Common myeloid progenitor, CD34-positive (primary cell): ENCODE results near the gene MICALL1.
A peak's percentile ranks its signal among the peaks of the same experiment; 100 is the strongest.

Source experiments
- CTCF ChIA-PET: fragments of 350-600 bp; sonication (Branson Sonifier 250); formaldehyde crosslinking; loops from one replicate; lab custom pipeline; 2021; ENCODE audit warnings: antibody characterized with exemption; lab: Charles Lee
- POLR2A ChIA-PET: fragments of 350-600 bp; sonication (Branson Sonifier 250); formaldehyde crosslinking; loops from one replicate; lab custom pipeline; 2021; ENCODE audit warnings: antibody characterized with exemption; lab: Charles Lee
- DNase-seq, 3 donors: peaks; one replicate each; pipeline versions ENCODE4 v3.0.0 to v3.0.0-alpha.2; 2013
- H3K27ac ChIP-seq, 2 experiments: 1 replicate in 1 of 2; 2 replicates in 1 of 2; pipeline ENCODE4 v1.7.0; 2013; ENCODE audit warnings: inconsistent platforms in 2 of 2, low read length in 2 of 2, mild to moderate bottlenecking in 2 of 2, low read depth in 1 of 2, moderate library complexity in 1 of 2; ENCODE audit not compliant: severe bottlenecking in 2 of 2, insufficient read depth in 1 of 2, poor library complexity in 1 of 2
- H3K27me3 ChIP-seq, 5 experiments: replicated peaks in 2 of 5; 1 replicate in 3 of 5; 2 replicates in 2 of 5; pipeline versions ENCODE4 v1.6.1 to v1.7.0; 2013; ENCODE audit warnings: low read length in 4 of 5, mild to moderate bottlenecking in 2 of 5, moderate library complexity in 2 of 5, inconsistent platforms in 1 of 5; ENCODE audit not compliant: insufficient read depth in 5 of 5, control insufficient read depth in 4 of 5
- H3K36me3 ChIP-seq, 4 experiments: 1 replicate in 2 of 4; 2 replicates in 2 of 4; pipeline versions ENCODE4 v1.6.1 to v1.7.0; 2013; ENCODE audit warnings: low read length in 3 of 4, control low read depth in 1 of 4, mild to moderate bottlenecking in 1 of 4; ENCODE audit not compliant: control insufficient read depth in 4 of 4, insufficient read depth in 4 of 4
- H3K4me1 ChIP-seq, 4 experiments: 1 replicate in 3 of 4; 2 replicates in 1 of 4; pipeline versions ENCODE4 v1.6.1 to v1.7.1; 2013; ENCODE audit warnings: low read length in 3 of 4, mild to moderate bottlenecking in 3 of 4, control low read depth in 1 of 4, inconsistent platforms in 1 of 4, moderate library complexity in 1 of 4; ENCODE audit not compliant: control insufficient read depth in 4 of 4, insufficient read depth in 4 of 4; ENCODE audit errors: control extremely low read depth in 1 of 4
- H3K4me3 ChIP-seq, 7 experiments: 1 replicate in 4 of 7; 2 replicates in 3 of 7; pipeline versions ENCODE4 v1.5.1 to v1.7.0; 2013; ENCODE audit warnings: mild to moderate bottlenecking in 7 of 7, low read length in 6 of 7, moderate library complexity in 6 of 7, inconsistent platforms in 2 of 7, low read depth in 2 of 7, control low read depth in 1 of 7; ENCODE audit not compliant: insufficient read depth in 4 of 7, control insufficient read depth in 1 of 7; ENCODE audit errors: extremely low read depth in 1 of 7
- H3K9me3 ChIP-seq, 5 experiments: 1 replicate in 4 of 5; 2 replicates in 1 of 5; pipeline versions ENCODE4 v1.6.1 to v1.7.1; 2013; ENCODE audit warnings: low read length in 4 of 5, mild to moderate bottlenecking in 2 of 5, inconsistent platforms in 1 of 5, low read depth in 1 of 5, moderate library complexity in 1 of 5; ENCODE audit not compliant: control insufficient read depth in 4 of 5, insufficient read depth in 2 of 5; ENCODE audit errors: control extremely low read depth in 1 of 5
- WGBS: methylation state at CpG from one replicate; pipeline ENCODE4 v1.1.5; 2013; ENCODE audit not compliant: insufficient coverage; 5-methylcytosine and 5-hydroxymethylcytosine counted together

MICALL1 gene

GRCh38 chr22:37982151-37982785 lies 76.2 kb downstream of the MICALL1 start:
- no peaks in the 10 kb centered on the region for H3K36me3 ChIP-seq
- DNase-seq = no peak
- WGBS = 97% methylated on average over 6 of the region's 8 CpGs
- ChIA-PET POLR2A (interaction anchor here (0.7 kb wide), 1 partner anchor 722 kb away, joined by 3 read pairs; no protein-coding TSS in a partner anchor), CTCF (interaction anchor here (1.4 kb wide), 1 partner anchor 17 kb away, joined by 4 read pairs; no protein-coding TSS in a partner anchor)
- no peak overlapping the region for H3K27ac ChIP-seq
- H3K4me1 ChIP-seq = peaks cover 0 to 15% (median 12%) of the 10 kb centered on the region in 4 experiments
- no peaks in the 10 kb centered on the region for H3K27me3 ChIP-seq
- H3K9me3 ChIP-seq = no peaks in the 10 kb centered on the region
- no peak overlapping the region for H3K4me3 ChIP-seq

GRCh38 chr22:37982938-37983859 lies 77.1 kb downstream of the MICALL1 start:
- Histone ChIP-seq H3K36me3 (peaks cover 0 to 2% (median 0%) of the 10 kb centered on the region in 4 experiments), H3K27me3 (no peaks in the 10 kb centered on the region), H3K4me3 (no peak overlapping the region), H3K9me3 (no peaks in the 10 kb centered on the region), H3K27ac (no peak overlapping the region), H3K4me1 (peaks cover 0 to 18% (median 12%) of the 10 kb centered on the region in 4 experiments)
- WGBS = 92% methylated on average over 79 of the region's 84 CpGs
- no peak for DNase-seq
- POLR2A ChIA-PET = no interaction called here
- CTCF ChIA-PET = no interaction called here

- Histone ChIP-seq H3K4me3 (no peak within 1 kb of the TSS), H3K27ac (no peak within 1 kb of the TSS), H3K9me3 (no peaks in the 10 kb centered on the region), H3K4me1 (peaks cover 0 to 18% (median 12%) of the 10 kb centered on the region in 4 experiments), H3K36me3 (peaks cover 0 to 2% (median 0%) of the 10 kb centered on the region in 4 experiments), H3K27me3 (no peaks in the 10 kb centered on the region)
- no peak for DNase-seq
- POLR2A ChIA-PET = no interaction called here
- WGBS = 94% methylated on average over 21 of the region's 42 CpGs
- CTCF ChIA-PET = no interaction called here
Measured at GRCh38 chr22:37983860-37984791, 78.0 kb downstream of the MICALL1 start, which contains the start of gene SOX10. Gene SOX10, minus strand, starts transcription at chr22:37984555. Its CDS starts 771 bp downstream, at chr22:37983784.

GRCh38 chr22:37985050-37985585 lies 79.0 kb downstream of the MICALL1 start:
- no peaks in the 10 kb centered on the region for H3K9me3 ChIP-seq
- POLR2A ChIA-PET = no interaction called here
- CTCF ChIA-PET = interaction anchor here (0.9 kb wide), 1 partner anchor 24 kb away, joined by 3 read pairs; no protein-coding TSS in a partner anchor
- no peak overlapping the region for H3K4me3 ChIP-seq
- DNase-seq = no peak
- peaks cover 0 to 2% (median 0%) of the 10 kb centered on the region in 4 experiments for H3K36me3 ChIP-seq
- no peaks in the 10 kb centered on the region for H3K27me3 ChIP-seq
- peaks cover 0 to 18% (median 12%) of the 10 kb centered on the region in 4 experiments for H3K4me1 ChIP-seq
- H3K27ac ChIP-seq = no peak overlapping the region
- WGBS = 90% methylated on average over 2 of the region's 9 CpGs

- Histone ChIP-seq H3K27me3 (no peaks in the 10 kb centered on the region), H3K9me3 (no peaks in the 10 kb centered on the region), H3K36me3 (peaks cover 0 to 2% (median 0%) of the 10 kb centered on the region in 4 experiments), H3K27ac (no peak overlapping the region), H3K4me3 (no peak overlapping the region), H3K4me1 (peaks cover 0 to 18% (median 12%) of the 10 kb centered on the region in 4 experiments)
- CTCF ChIA-PET = interaction anchor here (0.9 kb wide), 1 partner anchor 23 kb away, joined by 3 read pairs; no protein-coding TSS in a partner anchor
- no peak for DNase-seq
- POLR2A ChIA-PET = no interaction called here
- 93% methylated on average over 23 of the region's 27 CpGs for WGBS
Measured at GRCh38 chr22:37985751-37986281, 79.7 kb downstream of the MICALL1 start.

- no peaks in the 10 kb centered on the region for H3K9me3 ChIP-seq
- DNase-seq = peak in 2 of 3 donors; percentile 36 to 54
- no peaks in the 10 kb centered on the region for H3K27me3 ChIP-seq
- peaks cover 0 to 18% (median 12%) of the 10 kb centered on the region in 4 experiments for H3K4me1 ChIP-seq
- H3K4me3 ChIP-seq = no peak overlapping the region
- ChIA-PET POLR2A (no interaction called here), CTCF (no interaction called here)
- 10% methylated on average over 2 of the region's 7 CpGs for WGBS
- H3K27ac ChIP-seq = no peak overlapping the region
- peaks cover 0 to 2% (median 0%) of the 10 kb centered on the region in 4 experiments for H3K36me3 ChIP-seq
Measured at GRCh38 chr22:37986371-37986770, 80.3 kb downstream of the MICALL1 start.
